ENCODE data around the gene IMMP2L.

DNA sequence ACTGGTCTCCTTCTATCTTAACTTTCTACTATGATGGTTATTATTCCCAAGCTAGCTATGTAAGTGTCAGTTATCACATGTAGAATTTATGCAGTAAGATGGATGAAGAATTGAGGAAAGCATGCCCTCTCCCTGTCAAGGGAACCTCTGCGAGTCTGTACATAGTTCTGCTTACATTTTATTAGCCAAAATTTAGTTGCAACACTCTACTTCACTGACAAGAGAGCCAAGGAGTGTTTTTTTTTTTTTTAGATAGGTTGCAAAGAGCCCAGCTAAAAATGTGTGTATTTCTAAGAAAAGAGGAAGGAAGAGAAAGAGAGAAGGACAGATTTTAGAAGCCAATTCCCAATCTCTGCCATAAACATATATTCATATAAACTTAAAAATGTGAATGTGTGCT, 829.1 kb downstream of the IMMP2L start:
- TF ChIP-seq POLR2A (IDR thresholded peaks at IDR 0.05; ENCODE audit: control extremely low read depth in 1 of 2, low read depth in 2 of 2, low read length in 2 of 2) (no peak), POLR2AphosphoS5 (IDR thresholded peaks at IDR 0.05; ENCODE audit: low read depth, low read length) (no peak), TEAD4 (IDR thresholded peaks at IDR 0.05; ENCODE audit: low read depth, low read length) (no peak), SIN3A (conservative IDR thresholded peaks at IDR 0.05 in 1 of 2, IDR thresholded peaks at IDR 0.05 in 1 of 2; ENCODE audit: low read depth in 1 of 2, low read length in 2 of 2) (no peak), EZH2 (IDR thresholded peaks at IDR 0.05; ENCODE audit: low read depth, low read length, severe bottlenecking) (no peak), GTF2F1 (IDR thresholded peaks at IDR 0.05; ENCODE audit: borderline replicate concordance, low read depth, low read length) (no peak)
- TF ChIP-seq, protein P1, sequence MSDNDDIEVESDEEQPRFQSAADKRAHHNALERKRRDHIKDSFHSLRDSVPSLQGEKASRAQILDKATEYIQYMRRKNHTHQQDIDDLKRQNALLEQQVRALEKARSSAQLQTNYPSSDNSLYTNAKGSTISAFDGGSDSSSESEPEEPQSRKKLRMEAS (IDR thresholded peaks at IDR 0.05), result no peak
- TF ChIP-seq, protein P2, sequence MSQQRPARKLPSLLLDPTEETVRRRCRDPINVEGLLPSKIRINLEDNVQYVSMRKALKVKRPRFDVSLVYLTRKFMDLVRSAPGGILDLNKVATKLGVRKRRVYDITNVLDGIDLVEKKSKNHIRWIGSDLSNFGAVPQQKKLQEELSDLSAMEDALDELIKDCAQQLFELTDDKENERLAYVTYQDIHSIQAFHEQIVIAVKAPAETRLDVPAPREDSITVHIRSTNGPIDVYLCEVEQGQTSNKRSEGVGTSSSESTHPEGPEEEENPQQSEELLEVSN (IDR thresholded peaks at IDR 0.05), result no peak

All from H1 (cell line).